Sigmoid colon (tissue), 7 donors: ENCODE results near the gene CACNA1D. TPM values are rescaled to one million over a fixed set of nuclear protein-coding genes. Genes with fewer than 3 reads are reported as not detected.
A peak's percentile ranks its signal among the peaks of the same experiment; 100 is the strongest.

ENCODE experiments used
- DNase-seq: peaks from one replicate; pipeline ENCODE4 v3.0.0-alpha.2; 2019
- H3K27ac ChIP-seq, 4 donors: fragments of 200-600 bp; sonication (generic); one replicate each; pipeline ENCODE4 v1.5.1; 2016 to 2019; ENCODE audit warnings: mild to moderate bottlenecking in 1 of 4
- H3K27me3 ChIP-seq, 3 donors: fragments of 200-600 bp; sonication (generic); one replicate each; pipeline ENCODE4 v1.5.1; 2019; ENCODE audit warnings: mild to moderate bottlenecking in 1 of 3
- H3K36me3 ChIP-seq, 4 donors: fragments of 200-600 bp; sonication (generic); one replicate each; pipeline ENCODE4 v1.5.1; 2016 to 2019
- H3K4me1 ChIP-seq, 4 donors: fragments of 200-600 bp; sonication (generic); one replicate each; pipeline ENCODE4 v1.5.1; 2017 to 2019
- H3K4me3 ChIP-seq, 4 donors: fragments of 200-600 bp; sonication (generic); one replicate each; pipeline ENCODE4 v1.5.1; 2017 to 2019; ENCODE audit warnings: mild to moderate bottlenecking in 2 of 4, moderate library complexity in 1 of 4
- H3K9me3 ChIP-seq, 4 donors: fragments of 200-600 bp in 3 of 4; sonication (generic) in 3 of 4; one replicate each; pipeline versions ENCODE4 v1.5.1 to v1.6.1; 2013 to 2019
- CTCF ChIP-seq, 4 experiments: fragments of 450-650 bp in 3 of 4; fragments of 200-600 bp in 1 of 4; IDR thresholded peaks; one replicate each; pipeline ENCODE4 v1.5.1; 2016 to 2019; ENCODE audit warnings: antibody characterized with exemption in 4 of 4, mild to moderate bottlenecking in 3 of 4, moderate library complexity in 2 of 4
- EP300 ChIP-seq, 4 donors: sonication (generic); formaldehyde crosslinking; IDR thresholded peaks; one replicate each; pipeline ENCODE4 v1.6.1; 2017; ENCODE audit warnings: antibody characterized with exemption in 4 of 4
- POLR2A ChIP-seq, 2 donors: fragments of 450-650 bp; IDR thresholded peaks; one replicate each; pipeline ENCODE4 v1.6.1; 2016; ENCODE audit warnings: antibody characterized with exemption in 2 of 2, mild to moderate bottlenecking in 2 of 2, moderate library complexity in 2 of 2
- POLR2AphosphoS5 ChIP-seq, 4 donors: sonication (generic); formaldehyde crosslinking; IDR thresholded peaks; one replicate each; pipeline ENCODE4 v1.6.1; 2017; ENCODE audit warnings: antibody characterized with exemption in 4 of 4
- WGBS, 2 donors: extraction: QIAGEN DNeasy Blood & Tissue Kit; methylation state at CpG; one replicate each; pipeline ENCODE4 v1.1.7; 2013; 5-methylcytosine and 5-hydroxymethylcytosine counted together
- intact Hi-C: fragments of 100-400 bp; cut with DNase I; formaldehyde crosslinking; loops from one replicate; pipeline ENCODE4 v1.15.1; 2023
- polyA plus RNA-seq, 3 donors: library from polyadenylated mRNA; stranded (reverse); fragments of 200-250 nt; gene quantifications; one replicate each; pipeline ENCODE4 v1.2.3, GENCODE V29; 2013
- total RNA-seq, 4 donors: library from RNA; depleted of rRNA; stranded (reverse); fragments of >200 nt; gene quantifications; one replicate each; pipeline ENCODE4 v1.1.0, GENCODE V29; 2016
- donor health status: healthy with polysubstance abuse.
- donor health status: Bipolar disorder and iron deficiency.
- donor health status: healthy.

Gene CACNA1D
- total and polyA plus RNA-seq, 7 donors, result 1.2 to 9.7 (median 4.8) TPM

- Histone ChIP-seq H3K9me3 (no peaks in the 10 kb centered on the region), H3K27me3 (no peaks in the 10 kb centered on the region), H3K27ac (no peak overlapping the region), H3K4me3 (no peak overlapping the region), H3K4me1 (peaks cover 0 to 12% (median 0%) of the 10 kb centered on the region in 4 donors), H3K36me3 (no peaks in the 10 kb centered on the region)
- intact Hi-C loops, result no loop called here
- DNase-seq, result no peak
- no peak for TF ChIP-seq CTCF (IDR thresholded peaks at IDR 0.05)
- TF ChIP-seq EP300 (IDR thresholded peaks at IDR 0.05), result no peak
- TF ChIP-seq POLR2A (IDR thresholded peaks at IDR 0.05), result no peak
- no peak for TF ChIP-seq POLR2AphosphoS5 (IDR thresholded peaks at IDR 0.05)
- WGBS, 2 donors, result 90 to 92% methylated on average over 9 of the region's 9 CpGs
Measured at GRCh38 chr3:53534216-53534615, 39.8 kb downstream of the CACNA1D start.

- TF ChIP-seq EP300 (IDR thresholded peaks at IDR 0.05), result peak in 1 of 4 donors; percentile 7
- TF ChIP-seq POLR2AphosphoS5 (IDR thresholded peaks at IDR 0.05), result peak in 1 of 4 donors; percentile 29
- no peak for TF ChIP-seq POLR2A (IDR thresholded peaks at IDR 0.05)
- no peak for TF ChIP-seq CTCF (IDR thresholded peaks at IDR 0.05)
- Histone ChIP-seq H3K36me3 (no peaks in the 10 kb centered on the region), H3K27me3 (no peaks in the 10 kb centered on the region), H3K4me3 (no peak overlapping the region), H3K27ac (no peak overlapping the region), H3K9me3 (no peaks in the 10 kb centered on the region), H3K4me1 (peaks cover 0 to 12% (median 0%) of the 10 kb centered on the region in 4 donors)
- WGBS, 2 donors, result 76 to 89% methylated on average over 13 of the region's 13 CpGs
- intact Hi-C loops, result no loop called here
- no peak for DNase-seq
Measured at GRCh38 chr3:53534676-53535400, 40.4 kb downstream of the CACNA1D start.

GRCh38 chr3:53536282-53536681, 41.9 kb downstream of the CACNA1D start:
- Histone ChIP-seq H3K4me1 (peaks cover 0 to 12% (median 0%) of the 10 kb centered on the region in 4 donors), H3K36me3 (no peaks in the 10 kb centered on the region), H3K27me3 (no peaks in the 10 kb centered on the region), H3K27ac (no peak overlapping the region), H3K9me3 (no peaks in the 10 kb centered on the region), H3K4me3 (no peak overlapping the region)
- intact Hi-C loops, result no loop called here
- no peak for DNase-seq
- TF ChIP-seq CTCF (IDR thresholded peaks at IDR 0.05) (no peak), POLR2AphosphoS5 (IDR thresholded peaks at IDR 0.05) (no peak), EP300 (IDR thresholded peaks at IDR 0.05) (no peak), POLR2A (IDR thresholded peaks at IDR 0.05) (no peak)
- 90 to 94% methylated on average over 4 of the region's 4 CpGs for WGBS, 2 donors

- TF ChIP-seq CTCF (IDR thresholded peaks at IDR 0.05), result no peak
- TF ChIP-seq EP300 (IDR thresholded peaks at IDR 0.05), result no peak
- TF ChIP-seq POLR2AphosphoS5 (IDR thresholded peaks at IDR 0.05), result no peak
- TF ChIP-seq POLR2A (IDR thresholded peaks at IDR 0.05), result no peak
- intact Hi-C loops, result no loop called here
- 96% methylated on average over 3 of the region's 3 CpGs for WGBS, 2 donors
- H3K27me3 ChIP-seq, result no peaks in the 10 kb centered on the region
- peaks cover 0 to 22% (median 17%) of the 10 kb centered on the region in 4 donors for H3K4me1 ChIP-seq
- no peak overlapping the region for H3K4me3 ChIP-seq
- no peak for DNase-seq
- no peaks in the 10 kb centered on the region for H3K9me3 ChIP-seq
- no peak overlapping the region for H3K27ac ChIP-seq
- no peaks in the 10 kb centered on the region for H3K36me3 ChIP-seq
Measured at GRCh38 chr3:53544357-53544756, 49.9 kb downstream of the CACNA1D start.
